GM10266 (cell line): Measurements from ENCODE around the gene B4GALNT3.

ENCODE experiments used
- DNase-seq: peaks from one replicate; pipeline ENCODE4 v3.0.0; 2012; ENCODE audit errors: extremely low spot score
- TF ChIP-seq, protein P1 (sequence below): IDR thresholded peaks from 2 replicates; pipeline ENCODE4 v1.5.1; 2012; ENCODE audit warnings: mild to moderate bottlenecking, low read depth; ENCODE audit not compliant: control insufficient read depth, insufficient read depth; ENCODE audit errors: missing control alignments

The B4GALNT3 gene

DNA sequence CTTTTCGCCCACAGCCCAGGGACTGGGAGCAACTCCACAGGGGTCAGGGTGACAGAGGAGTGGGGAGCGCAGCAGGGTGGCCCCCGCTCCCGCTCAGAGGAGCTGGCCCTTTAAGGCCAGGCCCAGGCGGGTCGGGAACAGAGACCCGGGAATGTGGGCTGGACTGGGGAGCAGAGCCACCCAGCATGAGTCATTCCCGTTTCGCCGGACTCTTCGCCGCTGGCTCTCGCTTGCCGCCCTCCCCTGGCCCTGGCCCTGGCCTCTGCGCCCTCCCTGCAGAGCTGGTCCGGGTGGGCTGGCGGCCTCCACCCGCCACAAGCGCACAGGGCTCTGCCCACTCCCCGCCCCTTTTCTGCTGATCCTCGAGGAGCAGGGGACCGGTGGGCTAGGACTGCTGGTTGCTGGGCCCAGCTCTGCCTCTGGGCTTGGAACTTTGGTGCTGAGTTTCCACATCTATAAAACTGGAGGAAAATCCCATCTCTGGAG, 110.7 kb downstream of the B4GALNT3 start:
- DNase-seq, result no peak
- TF ChIP-seq, protein P1, sequence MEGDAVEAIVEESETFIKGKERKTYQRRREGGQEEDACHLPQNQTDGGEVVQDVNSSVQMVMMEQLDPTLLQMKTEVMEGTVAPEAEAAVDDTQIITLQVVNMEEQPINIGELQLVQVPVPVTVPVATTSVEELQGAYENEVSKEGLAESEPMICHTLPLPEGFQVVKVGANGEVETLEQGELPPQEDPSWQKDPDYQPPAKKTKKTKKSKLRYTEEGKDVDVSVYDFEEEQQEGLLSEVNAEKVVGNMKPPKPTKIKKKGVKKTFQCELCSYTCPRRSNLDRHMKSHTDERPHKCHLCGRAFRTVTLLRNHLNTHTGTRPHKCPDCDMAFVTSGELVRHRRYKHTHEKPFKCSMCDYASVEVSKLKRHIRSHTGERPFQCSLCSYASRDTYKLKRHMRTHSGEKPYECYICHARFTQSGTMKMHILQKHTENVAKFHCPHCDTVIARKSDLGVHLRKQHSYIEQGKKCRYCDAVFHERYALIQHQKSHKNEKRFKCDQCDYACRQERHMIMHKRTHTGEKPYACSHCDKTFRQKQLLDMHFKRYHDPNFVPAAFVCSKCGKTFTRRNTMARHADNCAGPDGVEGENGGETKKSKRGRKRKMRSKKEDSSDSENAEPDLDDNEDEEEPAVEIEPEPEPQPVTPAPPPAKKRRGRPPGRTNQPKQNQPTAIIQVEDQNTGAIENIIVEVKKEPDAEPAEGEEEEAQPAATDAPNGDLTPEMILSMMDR, result no peak

DNA sequence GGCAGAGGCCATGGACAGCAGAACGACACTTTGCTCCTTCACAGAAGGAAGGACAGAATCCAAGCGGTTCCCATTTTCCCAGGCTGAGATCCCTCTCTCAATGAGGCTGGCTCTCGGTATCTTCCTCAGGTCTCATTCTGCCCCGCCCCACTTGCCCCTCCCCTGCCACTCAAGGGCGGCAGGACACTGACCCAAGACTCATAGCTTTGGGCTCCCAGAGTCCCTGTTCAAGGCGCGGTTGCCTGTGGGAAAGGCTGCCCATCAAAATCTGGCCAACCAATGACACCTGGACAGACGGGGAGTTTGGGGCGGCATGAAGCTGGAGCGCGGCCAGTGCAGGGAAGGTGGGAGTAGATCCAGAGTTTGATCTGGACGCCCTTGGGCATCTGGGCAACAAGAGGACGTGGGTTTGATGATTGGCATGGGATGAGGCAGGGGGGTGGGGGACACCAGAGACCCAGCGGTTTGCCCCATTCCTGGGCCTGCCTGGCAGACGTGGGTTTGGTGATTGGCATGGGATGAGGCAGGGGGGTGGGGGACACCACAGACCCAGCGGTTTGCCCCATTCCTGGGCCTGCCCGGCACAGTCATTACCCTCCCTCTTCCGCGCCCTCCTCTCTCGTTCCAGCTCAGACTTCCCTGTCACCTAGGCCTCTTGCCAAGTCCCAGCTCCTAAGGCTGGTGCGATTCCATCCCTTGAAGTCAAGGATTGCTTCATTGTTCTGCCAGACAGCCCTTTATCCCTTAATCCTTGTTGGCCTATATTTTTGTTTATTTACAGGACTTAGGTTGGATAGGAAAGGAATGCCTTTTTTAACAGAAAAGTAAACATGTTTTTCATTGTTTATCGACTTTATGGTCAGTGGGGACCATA, 111.4 kb downstream of the B4GALNT3 start:
- TF ChIP-seq, protein P1, result no peak
- DNase-seq, result no peak

DNA sequence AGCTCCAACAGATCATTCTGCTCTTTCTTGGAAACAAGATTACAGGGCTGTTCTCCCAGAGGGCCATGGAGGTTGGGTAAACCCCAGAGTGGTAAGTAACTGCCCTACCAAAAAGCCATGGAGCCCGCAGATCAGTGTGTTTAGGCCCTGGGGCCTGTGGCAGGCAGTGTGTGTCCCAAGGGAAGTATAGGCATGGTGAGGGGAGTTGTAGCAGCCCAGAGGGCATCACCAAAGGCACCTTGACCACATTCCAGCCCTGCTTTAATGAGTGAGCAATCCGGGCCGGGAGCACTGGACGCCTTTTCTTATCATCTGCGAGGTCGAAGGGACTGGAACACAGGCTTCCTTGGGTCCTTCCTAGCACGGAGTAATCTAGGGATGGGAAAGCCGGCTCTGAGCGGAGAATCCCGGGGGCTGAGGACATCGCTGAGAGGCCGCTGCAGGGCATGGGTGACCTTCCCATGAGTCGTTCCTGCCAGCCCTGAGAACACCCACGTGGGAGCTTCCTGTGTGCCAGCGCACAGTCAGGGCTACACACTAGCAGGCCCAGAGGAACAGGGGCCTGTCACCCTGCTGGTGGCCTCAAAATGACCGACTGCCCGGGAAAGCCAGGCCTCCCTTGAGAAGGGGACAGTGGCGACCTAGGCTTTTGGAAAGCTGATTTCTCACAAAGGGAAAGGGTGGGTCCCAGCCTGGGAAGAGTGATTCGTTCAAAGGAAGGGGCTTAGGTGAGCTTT, 112.2 kb downstream of the B4GALNT3 start:
- TF ChIP-seq, protein P1, result no peak
- DNase-seq, result no peak

DNA sequence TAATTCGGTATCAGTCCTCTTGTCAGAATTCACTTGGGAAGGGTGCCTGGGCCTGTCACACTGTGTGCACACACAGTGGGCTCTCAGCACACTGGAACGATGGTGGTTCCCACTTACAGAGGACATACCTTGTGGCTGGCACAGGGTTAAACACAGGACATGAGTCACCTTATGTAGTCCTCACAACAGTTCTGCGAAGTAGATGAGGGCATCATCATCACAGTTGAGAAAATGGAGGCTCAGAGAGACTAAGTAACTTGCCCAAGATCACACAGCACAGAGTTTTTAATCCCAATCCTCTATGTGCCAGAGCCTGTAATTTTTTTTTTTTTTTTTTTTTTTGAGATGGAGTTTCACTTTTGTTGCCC, 112.8 kb downstream of the B4GALNT3 start:
- DNase-seq, result no peak
- TF ChIP-seq, protein P1, result no peak

DNA sequence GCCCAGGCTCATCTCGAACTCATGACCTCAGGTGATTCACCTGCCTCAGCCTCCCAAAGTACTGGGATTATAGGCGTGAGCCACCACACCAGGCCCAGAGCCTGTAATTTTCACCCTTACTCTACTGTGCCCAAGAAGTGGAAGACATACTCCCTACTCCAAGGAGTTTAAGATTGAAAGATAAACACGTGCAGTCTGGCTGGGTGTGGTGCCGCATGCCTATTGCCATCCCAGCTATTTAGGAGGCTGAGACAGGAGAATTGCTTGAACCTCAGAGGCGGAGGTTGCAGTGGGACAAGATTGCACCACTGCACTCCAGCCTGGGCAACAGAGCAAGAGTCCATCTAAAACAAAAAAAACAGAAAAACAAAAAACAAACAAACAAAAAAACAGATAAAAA, 113.5 kb downstream of the B4GALNT3 start:
- no peak for DNase-seq
- TF ChIP-seq, protein P1, result no peak

DNA sequence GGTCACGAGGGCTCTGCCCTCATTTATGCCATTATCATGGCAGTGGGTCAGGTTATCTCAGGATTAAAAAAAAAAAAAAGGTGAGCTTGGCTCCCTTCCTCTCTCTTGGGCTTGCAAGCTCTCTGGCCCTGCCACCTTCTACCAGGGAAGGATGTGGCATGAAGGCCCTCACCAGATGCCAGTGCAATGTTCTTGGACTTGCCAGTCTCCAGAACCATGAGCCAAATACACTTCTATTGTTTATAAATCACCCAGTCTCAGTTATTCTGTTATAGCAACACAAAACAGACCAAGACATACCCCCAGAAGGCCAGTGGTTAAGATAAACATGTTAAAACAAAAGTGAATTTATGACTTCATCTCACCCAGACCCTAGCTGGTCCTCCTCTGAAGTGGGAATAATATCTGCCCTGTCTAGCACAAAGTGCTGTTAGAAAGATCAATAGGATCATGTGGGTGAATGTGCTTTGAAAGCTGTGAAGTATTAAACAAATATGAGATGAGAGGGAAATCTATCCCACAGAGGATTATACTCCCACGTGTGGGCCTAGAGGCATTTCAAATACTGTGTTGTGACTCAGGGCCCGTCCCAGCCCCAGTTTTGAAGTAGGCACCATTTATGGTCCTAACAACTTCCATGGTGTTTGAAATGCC, 114.9 kb downstream of the B4GALNT3 start:
- DNase-seq, result no peak
- TF ChIP-seq, protein P1, result no peak

DNA sequence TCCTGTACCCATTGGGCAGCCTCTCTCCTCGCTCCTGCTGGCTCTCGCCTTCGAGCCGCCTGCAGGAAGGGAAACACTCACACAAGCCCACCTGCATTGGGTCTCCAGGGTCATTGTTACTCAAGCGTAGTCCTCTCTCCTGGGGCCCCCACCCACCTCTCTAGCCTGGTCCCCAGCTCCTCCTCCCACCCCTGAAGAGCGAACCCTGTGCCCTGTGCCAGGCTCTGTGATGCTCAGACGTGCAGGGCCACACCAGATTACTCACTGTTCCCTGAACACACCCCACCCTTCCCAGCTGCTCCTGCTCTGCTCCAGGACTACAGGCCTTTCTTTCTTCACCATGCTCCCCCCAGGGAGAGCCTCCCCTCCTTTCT, 115.4 kb downstream of the B4GALNT3 start:
- DNase-seq, result no peak
- TF ChIP-seq, protein P1, result no peak
